IMR-90 (cell line): Measurements from ENCODE around the gene RSU1. TPM values are rescaled to one million over a fixed set of nuclear protein-coding genes. Genes with fewer than 3 reads are reported as not detected.

Experiments
- ATAC-seq: fragments of 200-7000 bp; cut with Tn5 transposase; 2 replicates; pipeline ENCODE4 v1.9.1; 2020; ENCODE audit warnings: low read depth, mild to moderate bottlenecking, moderate library complexity
- BruUV-seq: library from RNA; stranded (reverse); fragments of 400-500 nt; replicated peaks from 2 replicates; lab custom pipeline; 2021; lab: Mats Ljungman, UMichigan
- CTCF ChIA-PET: fragments of 300-600 bp; formaldehyde crosslinking; extraction: SDS; loops from one replicate; lab custom pipeline; 2021; ENCODE audit warnings: antibody characterized with exemption; lab: Yijun Ruan, JAX
- POLR2A ChIA-PET: fragments of 300-600 bp; sonication (Branson Sonifier 250); formaldehyde crosslinking; loops from one replicate; lab custom pipeline; 2022; ENCODE audit warnings: antibody characterized with exemption; ENCODE audit not compliant: unreplicated experiment; lab: Charles Lee
- DNase-seq: peaks from one replicate; pipeline ENCODE4 v3.0.0; 2013
- H2AFZ ChIP-seq: replicated peaks from 2 replicates; pipeline ENCODE3; 2013; ENCODE audit warnings: low read length, mild to moderate bottlenecking; ENCODE audit not compliant: poor library complexity
- H2AK5ac ChIP-seq: 2 replicates; pipeline ENCODE4 v1.6.1; 2013; ENCODE audit warnings: low read depth, low read length, inconsistent platforms
- H2AK9ac ChIP-seq: replicated peaks from 2 replicates; pipeline ENCODE3; 2013; ENCODE audit warnings: mild to moderate bottlenecking, low read depth, low read length, moderate library complexity; ENCODE audit not compliant: poor library complexity
- H2BK120ac ChIP-seq: 2 replicates; pipeline ENCODE4 v1.6.1; 2013; ENCODE audit warnings: low read depth, low read length, inconsistent platforms
- H2BK15ac ChIP-seq: 3 replicates; pipeline ENCODE4 v1.6.1; 2013; ENCODE audit warnings: low read depth, low read length, inconsistent platforms
- H2BK20ac ChIP-seq: 2 replicates; pipeline ENCODE4 v1.6.1; 2013; ENCODE audit warnings: low read depth, mild to moderate bottlenecking, inconsistent platforms, low read length, moderate library complexity
- H2BK5ac ChIP-seq: 2 replicates; pipeline ENCODE4 v1.6.1; 2013; ENCODE audit warnings: mild to moderate bottlenecking, low read depth, low read length, inconsistent platforms; ENCODE audit not compliant: poor library complexity, severe bottlenecking
- H3K14ac ChIP-seq: replicated peaks from 2 replicates; pipeline ENCODE4 v1.6.1; 2013; ENCODE audit warnings: low read depth, low read length, inconsistent platforms
- H3K18ac ChIP-seq: 2 replicates; pipeline ENCODE4 v1.6.1; 2013; ENCODE audit warnings: low read depth, low read length, control low read depth
- H3K23ac ChIP-seq: 2 replicates; pipeline ENCODE4 v1.6.1; 2013; ENCODE audit warnings: low read depth, low read length, inconsistent platforms
- H3K27ac ChIP-seq: 2 replicates; pipeline ENCODE4 v1.5.1; 2013; ENCODE audit warnings: mild to moderate bottlenecking, control low read depth, low read length; ENCODE audit not compliant: insufficient read depth
- H3K27me3 ChIP-seq: 2 replicates; pipeline ENCODE4 v1.6.1; 2013; ENCODE audit warnings: low read length; ENCODE audit not compliant: control insufficient read depth, insufficient read depth
- H3K36me3 ChIP-seq: 2 replicates; pipeline ENCODE4 v1.6.1; 2013; ENCODE audit warnings: low read length, mixed read lengths; ENCODE audit not compliant: control insufficient read depth, insufficient read depth
- H3K4ac ChIP-seq: 2 replicates; pipeline ENCODE4 v1.6.1; 2013; ENCODE audit warnings: low read depth, low read length, inconsistent platforms
- H3K4me1 ChIP-seq: 2 replicates; pipeline ENCODE4 v1.6.1; 2013; ENCODE audit warnings: low read length, mixed read lengths; ENCODE audit not compliant: control insufficient read depth, insufficient read depth
- H3K4me2 ChIP-seq: 2 replicates; pipeline ENCODE4 v1.6.1; 2013; ENCODE audit warnings: low read depth, mild to moderate bottlenecking, control low read depth, low read length, moderate library complexity
- H3K4me3 ChIP-seq: 2 replicates; pipeline ENCODE4 v1.5.1; 2013; ENCODE audit warnings: low read depth, mild to moderate bottlenecking, control low read depth, low read length, moderate library complexity; ENCODE audit not compliant: insufficient read depth
- H3K56ac ChIP-seq: 2 replicates; pipeline ENCODE4 v1.6.1; 2013; ENCODE audit warnings: low read length, inconsistent platforms; ENCODE audit not compliant: insufficient read depth; ENCODE audit errors: extremely low read depth
- H3K79me1 ChIP-seq, 2 experiments: 2 replicates each; pipeline ENCODE4 v1.6.1; 2013; ENCODE audit warnings: low read length in 2 of 2, inconsistent platforms in 1 of 2, low read depth in 1 of 2
- H3K9ac ChIP-seq: 2 replicates; pipeline ENCODE4 v1.6.1; 2013; ENCODE audit warnings: low read depth, low read length, control low read depth
- H3K9me1 ChIP-seq: 2 replicates; pipeline ENCODE4 v1.6.1; 2013; ENCODE audit warnings: low read length, inconsistent platforms; ENCODE audit not compliant: insufficient read depth
- H3K9me3 ChIP-seq: 2 replicates; pipeline ENCODE4 v1.6.1; 2013; ENCODE audit warnings: low read length; ENCODE audit not compliant: control insufficient read depth, insufficient read depth
- H4K20me1 ChIP-seq: 2 replicates; pipeline ENCODE4 v1.6.1; 2013; ENCODE audit warnings: low read length, inconsistent platforms; ENCODE audit not compliant: insufficient read depth
- H4K5ac ChIP-seq: 2 replicates; pipeline ENCODE4 v1.6.1; 2013; ENCODE audit warnings: mild to moderate bottlenecking, low read depth, low read length, control low read depth
- H4K8ac ChIP-seq, 2 experiments: 2 replicates each; pipeline ENCODE4 v1.6.1; 2013; ENCODE audit warnings: low read depth in 2 of 2, low read length in 2 of 2, control low read depth in 1 of 2, inconsistent platforms in 1 of 2
- H4K91ac ChIP-seq: 2 replicates; pipeline ENCODE4 v1.6.1; 2013; ENCODE audit warnings: low read depth, low read length, inconsistent platforms; ENCODE audit not compliant: insufficient read depth
- BHLHE40 ChIP-seq: fragments of 150-350 bp; IDR thresholded peaks from 2 replicates; pipeline ENCODE4 v1.6.1; 2016; ENCODE audit warnings: mild to moderate bottlenecking, low read depth, low read length
- CHD1 ChIP-seq: IDR thresholded peaks from 2 replicates; pipeline ENCODE4 v1.6.1; 2012; ENCODE audit warnings: low read depth, low read length, improper control_type of control experiment
- CTCF ChIP-seq: conservative IDR thresholded peaks from 2 replicates; pipeline ENCODE4 v1.5.1; 2012; ENCODE audit warnings: mild to moderate bottlenecking, low read depth, low read length, improper control_type of control experiment
- ELK1 ChIP-seq: fragments of 150-350 bp; IDR thresholded peaks from 2 replicates; pipeline ENCODE4 v1.6.1; 2016; ENCODE audit warnings: low read depth, mild to moderate bottlenecking, low read length, moderate library complexity, borderline replicate concordance
- FOS ChIP-seq: fragments of 150-350 bp; IDR thresholded peaks from 2 replicates; pipeline ENCODE4 v1.6.1; 2016; ENCODE audit warnings: low read depth, low read length
- MAFK ChIP-seq: IDR thresholded peaks from 2 replicates; pipeline ENCODE4 v1.6.1; 2012; ENCODE audit warnings: low read depth, low read length, improper control_type of control experiment
- MAZ ChIP-seq: IDR thresholded peaks from 2 replicates; pipeline ENCODE4 v1.6.1; 2012; ENCODE audit warnings: low read depth, mild to moderate bottlenecking, low read length, improper control_type of control experiment, moderate library complexity, borderline replicate concordance
- MXI1 ChIP-seq: IDR thresholded peaks from 2 replicates; pipeline ENCODE4 v1.6.1; 2012; ENCODE audit warnings: low read depth, mild to moderate bottlenecking, low read length, moderate library complexity, borderline replicate concordance
- NFE2L2 ChIP-seq: fragments of 150-350 bp; IDR thresholded peaks from 2 replicates; pipeline ENCODE4 v1.6.1; 2016; ENCODE audit warnings: low read depth, mild to moderate bottlenecking, low read length
- POLR2A ChIP-seq: IDR thresholded peaks from 2 replicates; pipeline ENCODE4 v1.6.1; 2012; ENCODE audit warnings: mild to moderate bottlenecking, low read depth, low read length
- RAD21 ChIP-seq: IDR thresholded peaks from 2 replicates; pipeline ENCODE4 v1.6.1; 2012; ENCODE audit warnings: low read length, improper control_type of control experiment
- RCOR1 ChIP-seq: IDR thresholded peaks from 2 replicates; pipeline ENCODE4 v1.6.1; 2012; ENCODE audit warnings: mild to moderate bottlenecking, low read length, improper control_type of control experiment; ENCODE audit not compliant: insufficient replicate concordance
- RFX5 ChIP-seq: IDR thresholded peaks from 2 replicates; pipeline ENCODE4 v1.8.0; 2012; ENCODE audit warnings: low read depth, mild to moderate bottlenecking, low read length, moderate library complexity
- SMC3 ChIP-seq: fragments of 150-350 bp; IDR thresholded peaks from 2 replicates; pipeline ENCODE4 v1.6.1; 2016; ENCODE audit warnings: low read depth, mild to moderate bottlenecking, antibody characterized with exemption, low read length, moderate library complexity
- USF2 ChIP-seq: fragments of 150-350 bp; IDR thresholded peaks from 2 replicates; pipeline ENCODE4 v1.6.1; 2017; ENCODE audit warnings: mild to moderate bottlenecking, antibody characterized with exemption, low read length, low read depth
- WGBS, 2 experiments: methylation state at CpG; one replicate each; pipeline versions ENCODE4 v1.1.5 to v1.1.7; 2013; ENCODE audit warnings: missing lambda C conversion rate in 2 of 2; ENCODE audit not compliant: insufficient read length in 1 of 2; ENCODE audit errors: extremely low coverage in 2 of 2; 5-methylcytosine and 5-hydroxymethylcytosine counted together
- dilution Hi-C: fragments of 300-500 bp; cut with HindIII; formaldehyde crosslinking; loops from one replicate; pipeline ENCODE4 v1.14.3; 2018; ENCODE audit warnings: low sequenced_read_pairs; ENCODE audit not compliant: unreplicated experiment
- in situ Hi-C: fragments of 300-500 bp; cut with MboI; formaldehyde crosslinking; loops from 3 replicates; pipeline ENCODE4 v1.14.3; 2019; ENCODE audit warnings: low sequenced_read_pairs, inconsistent platforms, mixed read lengths
- intact Hi-C: fragments of 100-400 bp; cut with micrococcal nuclease; formaldehyde crosslinking; loops from 2 replicates; pipeline ENCODE4 v1.10.0; 2022
- polyA plus RNA-seq, 3 experiments: library from polyadenylated mRNA; depleted of rRNA; stranded (reverse); fragments of >200 nt; gene quantifications; 2 replicates each; pipeline ENCODE4 v1.2.3, GENCODE V29; 2012; ENCODE audit warnings: low replicate concordance in 1 of 3
- total RNA-seq: library from RNA; depleted of rRNA; stranded (reverse); fragments of >200 nt; gene quantifications from 2 replicates; pipeline ENCODE4 v1.2.3, GENCODE V29; 2012

Gene RSU1
- total and polyA plus RNA-seq, 2 of the 4 experiments (the other 2 are of a cell fraction), result 134 to 148 TPM

GRCh38 chr10:16689696-16690095 is 127.5 kb downstream of the RSU1 start:
- BruUV-seq, result no TSS peak
- H3K9me3 ChIP-seq, result no peaks in the 10 kb centered on the region
- H3K9ac ChIP-seq, result no peak overlapping the region
- no peak overlapping the region for H2BK20ac ChIP-seq
- H3K4me2 ChIP-seq, result no peak overlapping the region
- no peaks in the 10 kb centered on the region for H3K27me3 ChIP-seq
- no peak overlapping the region for H3K56ac ChIP-seq
- H2AK9ac ChIP-seq, result no peak overlapping the region
- H4K20me1 ChIP-seq, result no peaks in the 10 kb centered on the region
- CTCF ChIA-PET, result interaction anchor here (0.6 kb wide), 1 partner anchor 66 kb away, joined by 3 read pairs; no protein-coding TSS in a partner anchor
- H3K4me1 ChIP-seq, result no peaks in the 10 kb centered on the region
- no peak overlapping the region for H3K14ac ChIP-seq
- H2AFZ ChIP-seq, result no peak overlapping the region
- no peak overlapping the region for H3K23ac ChIP-seq
- peaks cover 3 to 14% of the 10 kb centered on the region in 2 experiments; a peak in 2 of 4 replicates for H3K79me1 ChIP-seq
- POLR2A ChIA-PET, result no interaction called here
- TF ChIP-seq BHLHE40 (no peak), SMC3 (no peak), MAZ (no peak), MXI1 (no peak), RCOR1 (no peak), RAD21 (no peak), MAFK (no peak), RFX5 (no peak), CTCF (no peak), USF2 (no peak), POLR2A (no peak), CHD1 (no peak), NFE2L2 (no peak), ELK1 (no peak), FOS (no peak)
- dilution Hi-C loops, result no loop called here
- H3K4me3 ChIP-seq, result no peak overlapping the region
- no peaks in the 10 kb centered on the region; the same call in 1 of the 2 replicates for H3K9me1 ChIP-seq
- H3K27ac ChIP-seq, result no peak overlapping the region
- H2BK5ac ChIP-seq, result no peak overlapping the region
- no peak overlapping the region for H2AK5ac ChIP-seq
- no peak overlapping the region for H4K91ac ChIP-seq
- peaks cover 6% of the 10 kb centered on the region for H3K36me3 ChIP-seq
- DNase-seq (no peak), ATAC-seq (no peak)
- intact Hi-C loops, result no loop called here
- in situ Hi-C loops, result no loop called here
- H2BK15ac ChIP-seq, result no peak overlapping the region
- H4K5ac ChIP-seq, result no peak overlapping the region
- WGBS, 2 experiments, result no CpG with 5 or more reads among the region's 5 CpGs
- H4K8ac ChIP-seq, result no peak overlapping the region
- no peak overlapping the region for H3K18ac ChIP-seq
- H3K4ac ChIP-seq, result no peak overlapping the region
- no peak overlapping the region for H2BK120ac ChIP-seq
